ENCODE data around the gene MKRN3.
"Not testable (repeated sequence)": the region's sequence is repeated elsewhere in the genome, so short reads cannot be mapped to it uniquely, and the experiment has no call there.

The MKRN3 gene

GRCh38 chr15:23594252-23594770, 28.8 kb downstream of the MKRN3 start:
- DNase-seq = no peak

DNA sequence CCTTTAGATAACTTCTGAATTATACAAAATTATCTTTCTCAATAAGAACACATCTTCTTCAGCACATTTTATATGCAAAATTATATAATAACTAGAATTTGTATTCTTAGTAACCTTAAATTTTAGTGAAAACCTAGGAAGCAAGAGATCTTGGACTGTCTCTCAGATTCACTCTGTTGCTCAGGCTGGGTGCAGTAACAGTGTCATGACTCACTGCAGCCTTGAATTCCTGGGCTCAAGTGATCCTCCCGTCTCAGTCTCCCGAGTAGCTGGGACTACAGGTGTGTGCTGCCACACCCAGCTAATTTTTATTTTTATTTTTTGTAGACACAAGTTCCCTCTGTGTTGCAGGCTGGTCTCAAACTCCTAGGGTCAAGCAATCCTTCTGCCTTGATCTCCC, 29.9 kb downstream of the MKRN3 start:
- no peak for DNase-seq

DNA sequence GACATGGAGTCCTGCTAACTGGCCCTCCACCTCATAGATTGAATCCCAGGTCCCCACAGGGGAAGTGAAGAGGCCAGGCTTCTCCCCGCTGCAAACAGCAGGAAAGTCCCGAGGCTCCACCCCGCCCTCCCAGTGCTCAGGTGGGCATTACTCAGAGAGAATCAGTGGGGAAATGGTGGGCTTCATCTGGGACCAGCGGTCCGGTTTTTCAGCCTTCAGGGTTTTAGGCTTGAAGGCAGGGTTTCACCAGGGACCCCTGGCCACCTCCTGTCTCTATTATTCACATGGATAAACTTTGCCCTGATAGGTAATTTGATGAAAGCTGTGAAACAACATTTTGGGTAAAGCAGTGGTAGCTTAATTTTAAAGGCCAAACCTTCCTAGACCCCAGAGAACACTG, 31.3 kb downstream of the MKRN3 start:
- no peak for DNase-seq

DNA sequence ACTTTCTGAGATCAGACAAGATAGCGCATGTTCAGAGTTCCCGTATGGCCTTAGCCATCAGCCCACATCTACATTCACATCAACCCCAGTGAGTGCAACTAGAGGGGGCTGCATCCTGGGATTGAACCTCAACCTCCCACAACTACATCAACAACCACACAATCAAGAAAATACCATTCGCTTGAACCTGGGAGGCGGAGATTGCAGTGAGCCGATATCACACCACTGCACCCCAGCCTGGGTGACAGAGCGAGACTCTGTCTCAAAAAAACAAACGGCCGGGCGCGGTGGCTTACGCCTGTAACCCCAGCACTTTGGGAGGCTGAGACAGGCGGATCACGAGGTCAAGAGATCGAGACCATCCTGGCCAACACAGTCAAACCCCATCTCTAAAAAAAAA, 31.8 kb downstream of the MKRN3 start:
- DNase-seq = not testable (repeated sequence)

- no peak for DNase-seq
These were observed 33.6 kb downstream of the MKRN3 start for GRCh38 chr15:23599053-23599452.

- no peak for DNase-seq
These were observed 36.6 kb downstream of the MKRN3 start for GRCh38 chr15:23602124-23602523.

- no peak for DNase-seq
These were observed 40.8 kb downstream of the MKRN3 start for GRCh38 chr15:23606226-23606625.

- no peak for DNase-seq
These were observed 51.1 kb downstream of the MKRN3 start for GRCh38 chr15:23616536-23616935.
